Measurements from ENCODE around the gene B9D1. TPM values are rescaled to one million over a fixed set of nuclear protein-coding genes. Genes with fewer than 3 reads are reported as not detected.

The B9D1 gene, protein sequence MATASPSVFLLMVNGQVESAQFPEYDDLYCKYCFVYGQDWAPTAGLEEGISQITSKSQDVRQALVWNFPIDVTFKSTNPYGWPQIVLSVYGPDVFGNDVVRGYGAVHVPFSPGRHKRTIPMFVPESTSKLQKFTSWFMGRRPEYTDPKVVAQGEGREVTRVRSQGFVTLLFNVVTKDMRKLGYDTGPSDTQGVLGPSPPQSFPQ
- 18.4 and 32.7 TPM in 2 replicates for total RNA-seq

DNA sequence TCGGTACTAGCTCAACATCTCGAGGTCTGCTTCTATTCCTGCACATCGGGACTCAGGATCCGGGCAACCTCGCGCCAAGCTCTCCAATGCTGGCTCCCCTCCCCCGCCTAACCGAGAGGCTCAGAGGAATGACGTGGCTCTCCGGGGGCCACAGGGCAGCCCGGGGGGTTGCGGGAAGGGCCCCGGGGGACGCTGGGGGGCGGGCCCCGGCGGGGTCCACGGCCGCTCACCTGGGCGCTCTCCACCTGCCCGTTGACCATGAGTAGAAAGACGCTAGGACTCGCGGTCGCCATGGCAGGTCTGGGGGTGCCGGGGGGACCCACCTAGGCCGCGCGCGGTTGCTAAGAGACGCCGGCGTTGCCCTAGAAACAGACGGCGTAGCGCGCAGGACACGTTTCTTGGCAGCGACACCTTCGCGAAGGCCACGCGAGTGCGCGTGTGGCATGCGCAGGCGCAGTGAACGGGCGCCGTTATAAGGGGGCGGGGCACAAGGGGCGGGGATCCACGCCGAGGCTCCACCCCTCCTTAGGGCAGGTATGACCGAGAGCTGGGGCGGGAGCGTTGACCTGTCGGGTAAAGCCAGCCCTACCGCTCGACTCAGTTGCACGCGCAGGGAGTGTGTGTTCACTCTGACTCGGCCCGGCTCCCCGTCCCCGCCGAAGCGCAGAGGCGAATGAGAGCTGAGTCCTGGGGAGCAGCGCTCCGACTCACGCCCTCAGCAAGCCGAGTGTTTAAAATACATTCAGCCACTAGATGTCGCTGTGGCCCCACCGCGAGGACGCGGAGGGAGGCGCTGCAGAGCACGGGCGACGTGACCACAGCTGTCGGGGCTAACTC lies at the start of gene B9D1:
Gene B9D1, minus strand, starts transcription at position 447 of the 837 bp plus-strand sequence. Its CDS starts 154 bp downstream, at position 293.

DNA sequence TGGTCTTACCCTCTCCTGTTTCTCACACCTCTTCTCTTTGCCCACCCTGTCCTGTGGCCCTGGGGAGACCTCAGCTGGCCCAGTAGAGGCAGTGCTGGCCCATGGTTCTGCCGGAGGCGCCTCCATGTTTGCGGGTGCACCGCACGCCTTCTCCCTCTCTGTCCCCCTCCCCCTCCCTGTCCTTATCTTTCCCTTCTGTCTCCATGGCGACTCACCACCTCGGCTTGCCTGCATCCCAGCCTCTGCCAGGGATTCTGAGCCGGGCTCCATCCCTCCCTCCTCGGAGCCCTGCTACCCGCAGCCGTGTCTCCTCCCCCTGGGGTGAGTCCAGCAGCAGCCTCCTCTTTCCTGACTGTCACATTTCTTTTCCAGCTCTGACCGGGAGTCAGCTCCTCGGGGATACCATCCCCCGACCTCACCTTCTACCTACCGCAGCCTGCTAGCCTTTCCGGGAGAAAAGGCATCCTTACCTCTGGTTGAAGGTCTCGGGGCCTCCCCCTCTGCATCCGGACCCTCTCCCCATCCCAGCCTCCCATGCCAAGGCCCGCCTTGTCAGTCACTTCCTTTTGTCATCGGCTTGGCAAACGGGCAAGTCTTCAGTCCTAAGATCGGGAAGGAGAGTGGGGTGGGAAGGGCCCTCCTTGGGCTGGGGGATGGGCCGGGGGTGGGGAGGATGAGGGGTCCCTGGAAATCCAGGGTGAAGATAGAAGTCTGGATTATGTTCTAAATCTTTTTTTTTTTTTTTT lies 48.5 kb upstream of the B9D1 start, which contains the start of gene RNF112:
Gene RNF112, plus strand, starts transcription at position 358 of the 746 bp plus-strand sequence. Its CDS starts 177 bp downstream, at position 535.

DNA sequence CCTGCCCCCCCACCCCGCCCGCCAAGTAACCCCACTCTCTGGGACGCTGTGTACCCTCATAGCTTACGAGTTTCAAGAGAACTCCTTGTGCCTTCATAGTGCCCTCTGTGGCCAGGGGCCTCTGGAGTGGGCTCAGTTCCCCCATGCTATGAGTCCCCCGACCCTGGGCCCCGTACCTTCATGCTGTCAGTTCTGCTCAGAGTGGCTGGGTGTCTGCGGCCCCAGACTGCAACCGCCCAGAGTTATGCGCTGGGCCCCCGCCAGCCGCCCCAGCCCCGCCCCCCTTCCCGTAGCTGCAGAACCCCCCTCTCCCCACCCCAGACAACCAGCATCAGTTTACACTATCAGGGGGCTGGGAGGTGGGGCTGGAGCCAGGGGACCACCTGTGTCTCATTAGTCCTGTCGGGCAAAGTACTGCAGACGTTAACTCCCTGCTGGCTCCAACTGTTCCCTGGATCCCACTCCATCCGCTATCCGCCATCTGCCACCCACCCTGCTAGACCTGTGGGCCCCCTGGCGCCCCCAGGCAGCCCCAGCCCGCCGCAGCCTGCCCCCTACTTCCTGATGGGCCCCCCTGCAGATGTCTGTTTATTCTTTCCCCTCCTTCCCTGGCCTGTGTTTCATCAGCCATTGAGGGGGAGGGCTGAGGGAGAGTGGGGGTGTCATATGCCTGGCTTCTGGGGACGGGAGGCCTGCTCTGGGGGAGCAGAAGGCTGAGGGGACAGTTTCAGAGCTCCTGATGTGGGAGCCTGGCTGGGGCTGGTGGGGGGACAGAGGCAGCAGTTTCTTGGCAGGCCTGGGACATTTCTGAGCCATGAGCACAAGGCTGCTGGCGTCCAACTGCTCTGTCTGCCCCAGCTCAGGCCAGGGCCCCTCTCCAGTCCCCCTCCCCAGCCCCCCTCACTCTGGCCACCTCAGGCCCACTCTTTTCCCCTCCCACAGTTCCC lies 24.7 kb upstream of the B9D1 start, which contains the start of gene MFAP4:
Gene MFAP4, minus strand, starts transcription at position 217 of the 947 bp plus-strand sequence. Its CDS starts 35 bp downstream, at position 182.

DNA sequence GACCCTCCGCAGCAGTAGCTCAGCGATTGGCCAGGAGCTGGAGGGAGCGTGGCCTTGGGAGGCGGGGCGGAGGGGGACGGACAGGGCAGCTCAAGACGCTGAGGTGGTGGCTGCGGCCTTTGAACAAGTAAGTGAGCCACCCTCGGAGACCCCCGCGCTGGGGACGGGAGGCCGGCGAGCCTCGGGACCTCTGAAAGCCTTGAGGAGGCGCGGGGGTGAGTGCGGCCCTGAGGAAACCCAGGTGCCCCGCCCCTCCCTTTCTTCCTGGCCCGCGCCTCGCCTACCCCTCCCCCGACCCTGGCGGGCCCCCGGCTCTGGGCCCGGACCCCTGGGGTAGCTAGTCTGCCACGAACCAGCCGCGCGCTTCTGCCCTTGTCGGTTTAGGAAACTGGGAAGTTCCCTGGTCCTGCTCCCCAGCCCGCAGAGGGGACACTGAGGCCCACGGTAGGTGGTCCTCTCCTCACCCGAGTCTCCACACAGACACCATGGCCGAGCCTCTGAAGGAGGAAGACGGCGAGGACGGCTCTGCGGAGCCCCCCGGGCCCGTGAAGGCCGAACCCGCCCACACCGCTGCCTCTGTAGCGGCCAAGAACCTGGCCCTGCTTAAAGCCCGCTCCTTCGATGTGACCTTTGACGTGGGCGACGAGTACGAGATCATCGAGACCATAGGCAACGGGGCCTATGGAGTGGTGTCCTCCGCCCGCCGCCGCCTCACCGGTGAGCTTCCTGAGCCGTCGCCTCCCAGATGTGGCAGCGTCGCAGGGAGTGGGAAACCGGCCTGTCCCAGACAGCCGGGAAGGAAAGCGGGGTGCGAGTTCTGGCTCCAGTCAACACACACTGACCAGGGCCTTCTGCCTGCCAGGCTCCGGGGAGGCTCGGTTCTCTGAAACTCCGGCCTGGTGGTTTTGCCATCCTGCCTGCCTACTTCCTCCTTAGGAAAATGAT lies 16.2 kb upstream of the B9D1 start, which contains the start of gene MAPK7:
Gene MAPK7, plus strand, starts transcription at position 83 of the 945 bp plus-strand sequence. Its CDS starts 403 bp downstream, at position 486.

Other genes with a start within 250 kb of the B9D1 start
- gene GRAPL, start 235.1 kb downstream of the B9D1 start, total RNA-seq: 15.2 and 40.6 TPM in 2 replicates
- 24.7 and 44.5 TPM in 2 replicates for gene EPN2, start 125.4 kb downstream of the B9D1 start, total RNA-seq
- gene MAPK7, start 15.8 kb upstream of the B9D1 start, total RNA-seq: 10.1 and 12.8 TPM in 2 replicates
- 0.09 TPM in 1 of 2 replicates, not detected in the other for gene MFAP4, start 24.5 kb upstream of the B9D1 start, total RNA-seq
- gene RNF112, start 48.5 kb upstream of the B9D1 start, total RNA-seq: 0.19 TPM in 1 of 2 replicates, not detected in the other
- gene SLC47A1, start 171.1 kb upstream of the B9D1 start, total RNA-seq: 3.4 and 4.1 TPM in 2 replicates

All from endothelial cell of coronary artery (primary cell).